Glutamatergic neuron (in vitro differentiated cells): Measurements from ENCODE around the gene GARIN5B. TPM values are rescaled to one million over a fixed set of nuclear protein-coding genes. Genes with fewer than 3 reads are reported as not detected.
"Not testable (repeated sequence)": the region's sequence is repeated elsewhere in the genome, so short reads cannot be mapped to it uniquely, and the experiment has no call there.

ENCODE experiments used
- DNase-seq: peaks from one replicate; pipeline ENCODE4 v3.0.0; 2022
- H3K27ac Mint-ChIP-seq: one replicate; pipeline ENCODE4 v1.8.0; 2020; ENCODE audit warnings: mild to moderate bottlenecking, mixed read lengths, inconsistent platforms; ENCODE audit not compliant: unreplicated experiment
- H3K27me3 Mint-ChIP-seq: one replicate; pipeline ENCODE4 v1.8.0; 2020; ENCODE audit warnings: mild to moderate bottlenecking, moderate library complexity, mixed read lengths, inconsistent platforms; ENCODE audit not compliant: unreplicated experiment
- H3K36me3 Mint-ChIP-seq: one replicate; pipeline ENCODE4 v1.8.0; 2020; ENCODE audit warnings: mild to moderate bottlenecking, mixed read lengths, inconsistent platforms; ENCODE audit not compliant: unreplicated experiment
- H3K4me1 Mint-ChIP-seq: one replicate; pipeline ENCODE4 v1.8.0; 2020; ENCODE audit warnings: mild to moderate bottlenecking, low read depth, mixed read lengths, inconsistent platforms; ENCODE audit not compliant: unreplicated experiment
- H3K4me3 Mint-ChIP-seq: one replicate; pipeline ENCODE4 v1.8.0; 2020; ENCODE audit warnings: mild to moderate bottlenecking, mixed read lengths, inconsistent platforms; ENCODE audit not compliant: unreplicated experiment
- H3K9me3 Mint-ChIP-seq: one replicate; pipeline ENCODE4 v1.8.0; 2020; ENCODE audit warnings: mild to moderate bottlenecking, moderate library complexity, mixed read lengths, inconsistent platforms; ENCODE audit not compliant: unreplicated experiment
- long read RNA-seq: library from polyadenylated mRNA; unstranded; transcript quantifications from one replicate; pipeline ENCODE4 v2.0.0, GENCODE V29; 2020; ENCODE audit not compliant: unreplicated experiment
- total RNA-seq: library from RNA; stranded (reverse); fragmentation: NEBNext Ultra II Directional; extraction: Animal tissue kit (Norgen Biotek cat#: 25700); gene quantifications from one replicate; pipeline ENCODE4 v1.2.1, GENCODE V29; 2021; ENCODE audit not compliant: unreplicated experiment
- TF ChIP-seq, protein P1 (sequence below): fragments of 200-600 bp; sonication (generic); IDR thresholded peaks from one replicate; pipeline ENCODE4 v1.5.0; 2021; ENCODE audit not compliant: partially characterized antibody, unreplicated experiment

The GARIN5B gene
- total RNA-seq = 0.17 TPM
- long read RNA-seq = 0 reads

GRCh38 chr19:55362990-55363716 lies at the start of gene GARIN5B:
Gene GARIN5B (minus strand): TSS chr19:55363260. CDS start chr19:55363066, 194 bp downstream.
- peaks cover 1% of the 10 kb centered on the region for H3K27me3 Mint-ChIP-seq
- peaks cover 5% of the 10 kb centered on the region for H3K9me3 Mint-ChIP-seq
- no peak within 1 kb of the TSS for H3K4me3 Mint-ChIP-seq
- H3K27ac Mint-ChIP-seq = no peak within 1 kb of the TSS
- H3K4me1 Mint-ChIP-seq = peaks cover 3% of the 10 kb centered on the region
- TF ChIP-seq, protein P1, sequence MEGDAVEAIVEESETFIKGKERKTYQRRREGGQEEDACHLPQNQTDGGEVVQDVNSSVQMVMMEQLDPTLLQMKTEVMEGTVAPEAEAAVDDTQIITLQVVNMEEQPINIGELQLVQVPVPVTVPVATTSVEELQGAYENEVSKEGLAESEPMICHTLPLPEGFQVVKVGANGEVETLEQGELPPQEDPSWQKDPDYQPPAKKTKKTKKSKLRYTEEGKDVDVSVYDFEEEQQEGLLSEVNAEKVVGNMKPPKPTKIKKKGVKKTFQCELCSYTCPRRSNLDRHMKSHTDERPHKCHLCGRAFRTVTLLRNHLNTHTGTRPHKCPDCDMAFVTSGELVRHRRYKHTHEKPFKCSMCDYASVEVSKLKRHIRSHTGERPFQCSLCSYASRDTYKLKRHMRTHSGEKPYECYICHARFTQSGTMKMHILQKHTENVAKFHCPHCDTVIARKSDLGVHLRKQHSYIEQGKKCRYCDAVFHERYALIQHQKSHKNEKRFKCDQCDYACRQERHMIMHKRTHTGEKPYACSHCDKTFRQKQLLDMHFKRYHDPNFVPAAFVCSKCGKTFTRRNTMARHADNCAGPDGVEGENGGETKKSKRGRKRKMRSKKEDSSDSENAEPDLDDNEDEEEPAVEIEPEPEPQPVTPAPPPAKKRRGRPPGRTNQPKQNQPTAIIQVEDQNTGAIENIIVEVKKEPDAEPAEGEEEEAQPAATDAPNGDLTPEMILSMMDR = no peak
- DNase-seq = no peak
- H3K36me3 Mint-ChIP-seq = no peaks in the 10 kb centered on the region

GRCh38 chr19:55410168-55410567 lies 47.1 kb upstream of the GARIN5B start:
- no peak for DNase-seq
- H3K27ac Mint-ChIP-seq = no peak overlapping the region
- TF ChIP-seq, protein P1 = no peak
- H3K36me3 Mint-ChIP-seq = peaks cover 12% of the 10 kb centered on the region
- peaks cover 26% of the 10 kb centered on the region for H3K9me3 Mint-ChIP-seq
- no peak overlapping the region for H3K4me3 Mint-ChIP-seq
- H3K27me3 Mint-ChIP-seq = peaks cover 24% of the 10 kb centered on the region
- peaks cover 13% of the 10 kb centered on the region for H3K4me1 Mint-ChIP-seq

- H3K4me1 Mint-ChIP-seq = peaks cover 13% of the 10 kb centered on the region
- not testable (repeated sequence) for H3K4me3 Mint-ChIP-seq, DNase-seq, H3K27ac Mint-ChIP-seq
- H3K27me3 Mint-ChIP-seq = peaks cover 24% of the 10 kb centered on the region
- peaks cover 26% of the 10 kb centered on the region for H3K9me3 Mint-ChIP-seq
- peaks cover 12% of the 10 kb centered on the region for H3K36me3 Mint-ChIP-seq
Measured at GRCh38 chr19:55409179-55409578, 46.1 kb upstream of the GARIN5B start.

DNA sequence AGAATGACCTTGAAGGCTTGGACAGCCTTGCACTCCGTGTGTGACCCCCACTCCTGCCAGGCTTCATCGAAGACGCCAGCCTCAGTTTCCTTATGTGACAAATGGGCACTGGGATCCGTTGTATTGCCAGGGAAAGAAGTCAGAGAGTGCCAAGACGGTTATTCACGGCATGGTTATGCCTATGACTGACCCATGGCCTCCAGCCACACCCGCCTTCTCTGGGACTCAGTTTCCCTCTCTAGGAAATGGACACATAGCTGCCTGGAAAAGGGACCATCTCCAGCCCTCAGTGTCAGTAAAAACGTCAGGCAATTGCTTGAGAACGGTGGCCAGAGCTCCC lies 45.4 kb upstream of the GARIN5B start:
- H3K4me1 Mint-ChIP-seq = peaks cover 13% of the 10 kb centered on the region
- no peak for DNase-seq
- peaks cover 12% of the 10 kb centered on the region for H3K36me3 Mint-ChIP-seq
- H3K4me3 Mint-ChIP-seq = peak overlapping the region; percentile 86
- peak overlapping the region; percentile 94 for H3K27ac Mint-ChIP-seq
- TF ChIP-seq, protein P1 = no peak
- peaks cover 24% of the 10 kb centered on the region for H3K9me3 Mint-ChIP-seq
- H3K27me3 Mint-ChIP-seq = peaks cover 24% of the 10 kb centered on the region

GRCh38 chr19:55407800-55408532 lies 44.9 kb upstream of the GARIN5B start:
- peak; percentile 96 for DNase-seq
- peaks cover 22% of the 10 kb centered on the region for H3K27me3 Mint-ChIP-seq
- H3K4me3 Mint-ChIP-seq = peak overlapping the region; percentile 86
- H3K4me1 Mint-ChIP-seq = peaks cover 13% of the 10 kb centered on the region
- H3K36me3 Mint-ChIP-seq = peaks cover 12% of the 10 kb centered on the region
- TF ChIP-seq, protein P1 = no peak
- peak overlapping the region; percentile 94 for H3K27ac Mint-ChIP-seq
- H3K9me3 Mint-ChIP-seq = peaks cover 24% of the 10 kb centered on the region

DNA sequence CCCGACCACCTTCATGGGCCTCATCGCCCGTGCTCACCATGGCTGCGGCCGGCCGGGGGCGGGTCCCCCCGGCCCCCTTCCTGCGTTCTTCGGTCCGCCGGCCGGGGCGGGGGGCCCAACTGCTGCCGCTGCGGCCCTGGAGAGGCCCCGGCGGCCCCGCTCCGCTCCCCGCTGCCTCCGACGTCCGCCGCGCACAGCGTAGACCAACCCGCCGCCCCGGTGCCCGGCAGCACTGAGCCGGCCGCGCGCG lies 44.4 kb upstream of the GARIN5B start, which contains the start of gene UBE2S:
Gene UBE2S, minus strand, starts transcription at position 239 of the 250 bp plus-strand sequence. Its CDS starts 199 bp downstream, at position 40.
- Mint-ChIP-seq H3K27ac (peak within 1 kb of the TSS; percentile 94), H3K4me3 (peak within 1 kb of the TSS; percentile 88), H3K36me3 (peaks cover 12% of the 10 kb centered on the region), H3K4me1 (peaks cover 13% of the 10 kb centered on the region), H3K27me3 (peaks cover 22% of the 10 kb centered on the region), H3K9me3 (peaks cover 24% of the 10 kb centered on the region)
- not testable (repeated sequence) for DNase-seq
